Stimulated activated CD8-positive, alpha-beta memory T cell treated with anti-CD3 and anti-CD28 coated beads, Interleukin-12 subunit alpha, Interleukin-12 subunit beta, amount 100 ng/mL, for 24 hours (primary cell): ENCODE results near the gene CLEC4E.
"Not testable (repeated sequence)": the region's sequence is repeated elsewhere in the genome, so short reads cannot be mapped to it uniquely, and the experiment has no call there.

ENCODE experiments used
- DNase-seq: peaks from one replicate; pipeline ENCODE4 v3.0.0-alpha.2; 2020; ENCODE audit errors: extremely low read depth

CLEC4E gene, protein sequence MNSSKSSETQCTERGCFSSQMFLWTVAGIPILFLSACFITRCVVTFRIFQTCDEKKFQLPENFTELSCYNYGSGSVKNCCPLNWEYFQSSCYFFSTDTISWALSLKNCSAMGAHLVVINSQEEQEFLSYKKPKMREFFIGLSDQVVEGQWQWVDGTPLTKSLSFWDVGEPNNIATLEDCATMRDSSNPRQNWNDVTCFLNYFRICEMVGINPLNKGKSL

DNA sequence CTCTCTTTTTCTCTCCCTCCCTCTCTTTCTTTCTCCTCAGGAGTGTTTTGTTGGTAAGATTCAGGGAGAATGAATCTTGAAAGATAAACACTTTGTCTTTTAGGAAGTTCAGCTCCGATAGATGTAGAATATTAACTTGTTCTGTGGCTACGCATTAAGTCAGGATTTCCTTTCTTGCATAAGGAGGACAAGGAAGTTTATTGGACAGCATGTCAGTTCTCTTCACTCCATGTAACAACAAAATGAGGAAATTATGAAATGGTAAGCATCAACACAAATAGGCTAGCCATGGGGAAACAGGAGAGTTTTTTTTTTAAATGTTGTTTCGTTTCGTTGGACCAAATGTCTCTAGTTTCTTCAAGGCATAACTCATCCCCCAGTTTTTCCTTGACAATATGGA, at the start of gene CLEC4E:
TSS of gene CLEC4E (minus strand) at position 75 of the 400 bp plus-strand sequence. CDS start 108 bp downstream, outside the sequence.
- not testable (repeated sequence) for DNase-seq

DNA sequence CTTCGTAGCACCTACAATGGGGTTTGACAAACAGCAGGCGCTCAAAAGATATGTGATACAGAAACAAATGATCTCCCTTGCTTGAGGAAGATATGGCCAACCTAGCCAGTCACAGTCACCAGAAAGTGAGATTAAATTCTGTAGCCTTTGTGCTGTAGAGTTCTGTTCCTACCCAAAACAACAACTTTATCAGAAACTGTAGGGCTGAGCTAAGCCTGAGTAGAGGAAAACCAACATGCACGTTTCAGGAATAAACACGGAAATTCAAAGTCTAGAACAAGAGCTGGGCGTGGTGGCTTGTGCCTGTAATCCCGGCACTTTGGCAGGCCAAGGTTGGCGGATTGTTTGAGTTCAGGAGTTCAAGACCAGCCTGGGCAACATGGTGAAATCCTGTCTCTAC, 49.0 kb upstream of the CLEC4E start:
- DNase-seq: no peak

DNA sequence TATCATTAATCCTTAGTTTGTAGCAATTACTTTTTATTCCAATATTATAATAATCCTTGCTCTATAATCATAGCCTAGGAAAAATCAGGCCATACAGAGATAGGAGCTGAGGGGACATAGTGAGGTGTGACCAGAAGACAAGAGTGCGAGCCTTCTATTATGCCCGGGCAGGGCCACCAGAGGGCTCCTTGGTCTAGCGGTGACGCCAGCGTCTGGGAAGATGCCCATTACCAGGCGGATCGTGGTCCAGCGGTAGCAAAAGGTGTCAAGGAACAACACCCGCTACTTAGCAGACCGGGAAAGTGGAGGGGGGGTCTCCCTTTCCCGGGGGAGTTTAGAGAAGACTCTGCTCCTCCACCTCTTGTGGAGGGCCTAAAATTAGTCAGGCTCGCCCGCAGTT, 43.8 kb upstream of the CLEC4E start:
- not testable (repeated sequence) for DNase-seq

DNA sequence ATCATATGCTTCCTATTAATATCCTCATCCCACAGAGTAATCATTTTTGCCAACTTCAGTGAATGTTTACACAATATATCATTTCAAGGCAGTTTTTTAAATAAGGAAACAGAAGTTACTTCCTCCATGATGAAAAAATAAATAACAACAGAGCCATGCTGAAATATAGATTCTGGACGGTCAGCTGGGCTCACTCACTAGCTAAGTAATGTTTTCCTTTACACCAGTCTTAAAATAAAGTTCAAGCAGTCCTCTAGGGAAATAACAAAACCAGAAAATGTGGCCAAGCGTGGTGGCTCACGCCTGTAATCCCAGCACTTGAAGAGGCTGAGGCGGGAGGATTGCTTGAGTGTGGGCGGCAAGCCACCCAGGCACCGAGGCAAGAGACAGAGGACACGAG, 43.3 kb upstream of the CLEC4E start:
- no peak for DNase-seq

DNA sequence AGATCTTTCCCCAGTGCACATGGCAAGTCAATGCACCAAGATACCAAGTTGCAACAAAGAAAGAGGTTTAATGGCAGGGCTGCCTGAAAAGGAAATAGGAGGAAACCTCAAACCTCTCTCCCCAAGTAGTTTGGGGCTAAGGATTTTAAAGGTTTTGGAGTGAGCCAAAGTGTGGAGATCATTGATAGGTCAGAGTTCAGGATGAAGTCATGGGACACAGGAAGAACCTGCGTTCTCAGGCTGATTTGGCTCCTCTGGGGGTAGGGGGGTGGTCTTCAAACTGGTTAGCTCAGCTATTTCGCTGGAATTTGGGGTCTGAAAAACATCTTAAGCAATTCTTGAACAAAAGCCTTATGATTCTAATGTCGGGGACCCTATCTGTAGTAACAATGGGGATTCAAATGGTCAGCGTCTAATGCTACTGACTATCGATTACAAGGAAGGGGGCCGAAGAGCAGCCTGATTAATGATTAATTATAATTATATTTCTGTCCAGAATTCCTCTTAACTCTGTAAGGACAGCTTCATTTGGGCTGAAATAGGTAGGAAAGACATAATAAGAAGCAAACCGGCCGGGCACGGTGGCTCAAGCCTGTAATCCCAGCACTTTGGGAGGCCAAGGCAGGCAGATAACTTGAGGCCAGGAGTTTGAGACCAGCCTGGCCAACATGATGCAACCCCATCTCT, 40.5 kb upstream of the CLEC4E start:
- DNase-seq: no peak

DNA sequence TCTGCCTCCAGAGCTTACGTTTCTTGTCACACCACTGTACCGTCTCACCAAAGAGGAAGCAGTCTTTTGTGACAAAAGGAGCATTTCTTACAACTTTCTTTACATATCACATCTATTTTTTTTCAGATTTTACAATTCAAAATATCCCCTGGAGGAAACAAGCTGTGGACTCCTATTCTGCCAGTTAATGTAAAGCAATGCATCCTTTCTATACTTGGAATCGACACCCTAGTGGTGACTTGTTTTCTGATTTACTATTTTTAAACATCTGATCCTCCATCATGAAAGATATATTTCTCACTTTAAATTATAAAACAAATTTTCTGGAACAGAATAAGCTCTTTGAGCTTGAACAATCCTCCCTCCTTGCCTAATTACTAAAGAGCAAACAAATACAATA, 37.2 kb upstream of the CLEC4E start:
- DNase-seq: no peak

DNA sequence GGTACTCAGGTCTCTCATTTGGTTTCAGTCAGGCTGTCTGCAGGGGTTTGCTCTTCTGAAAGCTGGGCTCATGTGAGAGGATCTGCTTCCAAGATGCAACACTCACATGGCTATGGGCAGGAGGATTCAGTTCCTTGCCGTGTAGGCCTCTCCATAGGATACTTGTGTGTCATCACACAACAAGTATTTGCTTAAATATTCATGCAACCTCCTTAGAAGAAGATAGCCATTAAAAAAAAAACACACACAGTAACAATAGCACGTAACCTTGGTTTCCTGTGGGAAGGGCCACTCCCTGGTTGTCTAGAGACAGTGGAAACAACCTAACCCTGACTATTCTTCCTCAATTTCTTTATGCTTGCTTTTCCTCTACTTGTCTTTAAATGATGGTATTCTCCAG, 31.8 kb upstream of the CLEC4E start:
- DNase-seq: no peak

DNA sequence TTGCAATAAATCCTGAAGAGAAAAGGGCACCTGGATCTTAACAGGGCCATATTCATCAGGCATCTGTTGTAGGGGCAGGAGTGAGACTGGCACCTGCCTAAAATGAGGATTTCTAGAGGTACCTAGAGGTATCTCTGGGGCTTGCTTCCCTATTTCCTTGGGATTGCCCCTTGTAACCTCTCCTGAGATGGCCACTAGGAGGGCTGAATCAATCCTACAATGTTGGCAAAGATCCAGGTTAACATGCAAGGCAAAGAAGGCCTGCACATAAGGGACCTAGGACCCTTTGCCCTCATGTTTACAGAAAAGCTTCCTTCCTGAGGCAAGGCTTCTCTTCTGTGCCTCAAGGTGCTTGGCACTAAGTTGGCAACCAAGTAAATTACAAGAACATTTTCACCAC, 25.8 kb upstream of the CLEC4E start:
- DNase-seq: no peak

DNA sequence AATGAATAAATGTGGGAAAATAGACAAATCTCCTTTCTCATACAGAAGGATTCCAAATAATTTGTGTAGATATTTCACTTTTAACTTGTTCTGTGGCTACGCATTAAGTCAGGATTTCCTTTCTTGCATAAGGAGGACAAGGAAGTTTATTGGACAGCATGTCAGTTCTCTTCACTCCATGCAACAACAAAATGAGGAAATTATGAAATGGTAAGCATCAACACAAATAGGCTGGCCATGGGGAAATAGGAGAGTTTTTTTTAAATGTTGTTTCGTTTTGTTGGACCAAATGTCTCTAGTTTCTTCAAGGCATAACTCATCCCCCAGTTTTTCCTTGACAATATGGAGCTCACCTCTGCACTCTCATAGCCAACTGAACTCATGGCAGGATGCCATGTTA, 25.3 kb upstream of the CLEC4E start:
- DNase-seq: not testable (repeated sequence)

DNA sequence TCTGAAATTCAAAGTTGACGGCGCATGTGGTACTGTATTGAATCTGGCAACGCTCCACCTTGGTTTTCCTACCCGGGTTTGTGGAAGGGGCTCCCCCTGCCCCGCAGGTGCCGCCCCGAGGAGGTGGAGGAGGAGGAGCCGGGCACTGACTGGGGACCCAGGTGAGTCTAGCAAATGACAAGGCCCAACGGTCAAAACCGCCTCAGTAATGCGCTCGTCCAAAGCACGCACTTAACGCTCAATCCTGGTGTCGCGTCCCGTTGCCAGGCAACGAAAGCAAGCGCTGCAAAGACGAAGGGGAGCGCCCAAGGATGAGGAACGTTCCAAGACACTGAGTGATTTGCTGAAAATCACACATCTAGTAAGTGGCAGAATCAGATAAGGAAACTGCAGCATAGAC, 24.0 kb upstream of the CLEC4E start:
- no peak for DNase-seq

DNA sequence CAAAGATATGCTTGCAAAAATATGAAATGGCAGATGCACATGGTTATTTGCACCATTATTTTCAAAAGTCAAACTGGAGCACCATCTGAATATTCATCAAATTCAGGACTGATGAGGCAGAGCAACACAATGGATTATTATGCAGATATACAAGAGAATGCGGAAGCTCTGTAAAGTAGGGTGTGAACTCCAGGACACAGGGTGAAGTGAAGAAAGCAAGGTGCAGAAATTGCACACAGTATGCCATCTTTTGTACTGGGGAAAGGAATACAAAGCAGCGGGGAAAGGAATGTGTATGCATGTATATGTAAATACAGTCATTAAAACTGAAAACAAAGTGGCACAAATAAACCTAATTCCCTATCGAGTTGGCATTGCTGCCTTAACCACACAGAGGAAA, 22.7 kb upstream of the CLEC4E start:
- DNase-seq: no peak

DNA sequence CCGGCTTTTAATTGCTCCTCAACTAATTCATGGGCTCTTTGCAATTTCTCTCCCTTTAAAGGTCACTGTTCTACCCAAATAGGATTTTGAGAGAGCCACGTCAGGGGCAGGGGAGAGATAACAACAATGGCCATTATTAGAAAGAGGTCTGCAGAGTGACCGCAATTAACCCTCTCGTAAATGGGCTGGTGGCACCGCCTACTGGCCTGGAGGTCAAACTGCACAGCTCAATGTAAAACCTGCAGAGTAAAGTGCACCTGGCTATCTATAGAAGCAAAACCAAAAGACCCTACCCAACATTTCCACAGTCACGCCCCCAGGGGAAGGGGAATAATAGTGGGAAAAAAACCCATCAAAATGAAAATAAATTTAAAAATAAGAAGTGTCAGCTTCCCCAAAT, 21.6 kb upstream of the CLEC4E start:
- DNase-seq: no peak

DNA sequence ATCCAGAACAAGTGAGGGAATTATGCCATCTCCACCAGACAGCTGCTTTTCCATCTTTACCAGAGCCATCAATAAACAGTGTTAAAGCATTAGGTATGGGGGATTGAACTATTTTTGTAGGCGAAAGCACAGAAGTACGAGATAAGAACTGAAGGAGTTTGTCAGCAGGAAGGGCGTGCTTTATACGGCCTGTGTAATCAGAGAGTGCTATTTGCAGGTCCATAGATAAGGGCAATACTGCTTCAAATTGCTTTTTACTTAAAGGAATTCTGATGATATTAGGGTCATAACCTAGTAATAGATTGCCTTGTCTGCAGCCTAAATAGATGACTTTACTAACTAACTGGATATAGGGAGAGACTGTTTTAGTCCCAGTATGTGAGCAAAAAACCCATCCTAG, 20.3 kb upstream of the CLEC4E start:
- no peak for DNase-seq

DNA sequence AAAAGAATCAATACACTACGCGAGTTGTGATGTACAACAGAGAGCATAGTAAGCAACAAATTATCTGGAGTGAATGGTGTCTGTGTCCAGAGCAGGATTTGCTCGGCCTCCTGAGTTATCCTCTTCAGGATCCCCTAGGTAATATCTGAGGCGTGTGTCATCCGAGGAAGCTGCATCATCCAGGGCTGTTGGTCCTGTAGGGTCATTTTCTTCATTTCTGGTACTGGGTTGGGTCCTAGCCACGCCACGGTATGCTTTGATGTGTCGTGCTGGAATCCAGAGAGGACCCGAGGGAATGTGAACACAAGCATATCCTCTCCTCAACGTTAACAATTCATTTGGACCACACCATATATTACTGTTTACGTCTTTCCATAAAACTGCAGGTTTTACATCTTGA, 19.0 kb upstream of the CLEC4E start:
- no peak for DNase-seq

DNA sequence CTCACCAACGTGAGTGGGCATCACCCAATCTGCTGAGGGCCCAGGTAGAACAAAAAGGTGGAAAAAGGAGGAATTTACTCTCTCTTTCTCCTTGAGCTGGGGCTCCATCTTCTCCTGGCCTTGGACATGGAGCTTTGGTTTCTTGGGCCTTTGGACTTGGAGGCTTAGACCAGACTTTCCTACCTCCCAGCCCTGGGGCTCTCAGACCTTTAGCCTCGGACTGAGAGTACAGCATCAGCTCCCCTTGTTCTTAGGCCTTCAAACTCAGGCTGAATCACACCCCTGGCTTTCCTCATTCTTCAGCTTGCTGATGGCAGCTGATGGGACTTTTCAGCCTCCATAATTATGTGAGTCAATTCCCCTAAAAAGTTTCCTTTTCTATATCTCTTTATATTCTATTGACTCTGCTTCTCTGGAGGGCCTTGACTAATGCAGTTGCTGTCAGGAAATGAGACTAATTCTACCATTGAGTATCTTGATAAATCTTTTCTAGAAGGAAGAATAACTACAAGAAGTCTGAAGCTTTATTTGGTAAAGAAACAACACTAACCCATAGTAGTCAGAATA, 15.9 kb upstream of the CLEC4E start:
- DNase-seq: no peak

DNA sequence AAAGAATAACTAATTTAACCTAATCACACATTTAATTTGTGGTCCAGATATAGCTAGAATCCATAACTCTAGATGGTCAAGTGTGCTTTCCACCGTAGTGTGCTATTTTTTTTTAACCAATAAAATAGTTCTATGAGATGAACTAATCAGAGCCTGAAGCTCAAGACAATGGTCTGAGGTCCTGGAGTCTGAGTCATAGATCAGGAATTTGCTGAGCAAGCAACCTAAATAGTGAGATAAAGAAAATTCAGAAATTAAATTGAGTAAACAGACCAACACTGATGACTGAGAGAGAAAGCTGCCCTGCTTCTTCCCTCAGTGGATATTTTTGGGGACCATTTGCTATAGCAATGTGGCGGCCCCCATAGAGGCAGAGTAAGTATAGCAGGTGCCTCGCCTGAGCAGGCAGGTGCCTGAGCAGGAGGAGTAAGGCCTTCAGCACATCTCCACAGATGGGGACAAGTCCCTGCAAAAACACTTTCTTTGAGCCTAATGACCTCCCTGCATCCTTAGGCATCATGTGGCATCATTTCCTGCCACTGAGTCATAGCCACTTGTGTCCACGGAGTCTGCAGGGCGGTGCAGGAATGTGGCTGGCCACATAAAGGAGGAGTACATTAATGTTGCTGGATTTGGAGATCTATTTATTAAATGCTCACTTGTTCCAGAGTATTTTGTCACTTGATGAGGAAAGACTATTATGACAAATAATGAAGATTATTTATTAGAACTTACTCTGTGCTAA, 13.9 kb upstream of the CLEC4E start:
- DNase-seq: no peak

DNA sequence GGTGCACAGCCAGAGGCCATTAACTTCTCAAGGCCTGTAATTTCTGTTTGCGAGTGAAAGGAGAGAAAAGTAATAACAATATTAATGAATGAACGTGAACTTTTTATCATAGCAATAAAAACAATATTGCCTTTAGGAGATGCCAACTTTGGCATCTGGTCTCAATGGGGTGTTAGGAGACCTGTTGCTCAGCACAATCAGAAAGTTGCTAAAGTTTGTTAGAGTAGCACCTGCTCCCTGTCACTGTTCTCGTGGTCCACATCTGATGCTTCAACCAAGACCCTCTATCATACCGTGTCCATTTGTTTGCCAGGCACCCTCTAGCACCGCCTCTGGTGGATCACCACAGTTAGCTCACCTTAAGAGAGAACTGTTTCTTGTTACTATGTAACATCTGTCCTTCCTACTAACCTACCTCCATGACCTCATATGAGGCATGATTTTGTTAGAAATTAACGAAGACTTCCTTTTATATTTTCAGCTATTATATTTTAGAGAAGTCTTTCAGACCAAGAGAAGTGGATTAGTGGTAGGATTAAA, 12.5 kb upstream of the CLEC4E start:
- no peak for DNase-seq

DNA sequence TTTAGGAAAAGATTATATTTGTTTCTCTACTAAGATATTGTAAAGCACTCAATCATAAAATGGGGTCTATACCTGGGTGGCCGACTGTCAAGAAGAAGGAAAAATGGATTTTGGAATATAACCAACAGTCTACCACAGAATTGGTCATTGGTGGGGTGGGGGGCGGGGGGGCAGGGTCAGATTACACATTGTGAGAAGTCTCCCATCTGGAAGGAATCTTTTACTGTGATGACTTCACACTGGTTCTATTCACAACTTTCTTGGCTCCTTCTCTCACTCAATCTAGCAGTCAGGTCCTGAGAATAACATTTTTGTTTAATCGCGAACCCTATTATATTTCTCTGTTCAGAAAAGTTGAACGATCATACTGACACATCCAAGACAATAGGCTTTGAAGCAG, 8.7 kb upstream of the CLEC4E start:
- no peak for DNase-seq

DNA sequence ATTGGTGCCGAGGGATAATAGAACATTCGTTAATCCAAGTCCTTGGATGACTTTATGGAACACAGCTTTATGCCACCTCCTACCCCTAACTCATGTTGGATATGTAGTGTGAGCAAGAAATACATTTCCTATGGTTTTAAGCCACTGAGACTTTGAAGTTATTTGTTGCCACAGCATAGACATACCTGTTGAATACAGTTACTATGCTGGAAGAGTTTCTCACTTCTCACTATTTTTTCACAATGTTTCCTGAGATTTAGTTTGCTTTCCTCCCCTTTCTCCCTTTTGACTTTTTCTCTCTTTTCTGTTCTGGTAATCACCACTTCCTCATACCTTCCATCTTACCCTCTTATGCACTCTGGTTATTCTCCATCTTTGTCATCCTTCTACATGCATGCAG, 7.5 kb upstream of the CLEC4E start:
- no peak for DNase-seq

DNA sequence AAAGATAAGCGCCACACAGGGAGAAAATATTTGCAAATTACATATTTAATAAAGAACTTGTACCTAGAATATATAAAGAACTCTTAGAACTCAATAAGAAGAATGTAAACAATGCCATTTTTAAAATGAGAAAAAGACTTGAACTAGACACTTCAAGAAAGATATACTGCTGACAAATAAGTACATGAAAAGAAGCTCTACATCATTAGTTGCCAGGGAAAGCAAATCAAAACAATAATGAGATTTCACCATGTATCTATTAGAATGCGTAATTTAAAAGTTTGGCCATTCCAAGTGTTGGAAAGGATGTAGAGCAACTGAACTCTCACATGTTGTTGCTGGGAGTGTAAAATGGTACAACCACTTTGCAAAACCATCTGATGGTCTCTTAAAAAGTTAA, 6.9 kb upstream of the CLEC4E start:
- DNase-seq: no peak

DNA sequence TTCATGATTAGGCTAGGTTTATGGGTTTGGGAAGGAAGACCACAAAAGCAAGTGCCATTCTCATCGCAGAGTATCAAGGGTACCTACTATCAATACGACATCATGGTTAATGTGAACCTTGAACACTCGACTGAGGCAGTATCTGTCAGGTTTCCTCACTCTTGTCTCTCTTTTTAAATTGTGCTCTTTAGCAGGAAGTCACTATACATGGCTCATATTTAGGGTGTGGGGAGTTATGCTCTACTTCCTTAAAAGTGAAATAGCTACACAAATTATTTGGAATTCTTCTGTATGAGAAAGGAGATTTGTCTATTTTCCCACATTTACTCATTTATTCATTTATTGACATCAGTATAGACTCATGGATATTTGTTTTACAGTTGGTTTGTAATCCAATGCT, 5.9 kb upstream of the CLEC4E start:
- no peak for DNase-seq

DNA sequence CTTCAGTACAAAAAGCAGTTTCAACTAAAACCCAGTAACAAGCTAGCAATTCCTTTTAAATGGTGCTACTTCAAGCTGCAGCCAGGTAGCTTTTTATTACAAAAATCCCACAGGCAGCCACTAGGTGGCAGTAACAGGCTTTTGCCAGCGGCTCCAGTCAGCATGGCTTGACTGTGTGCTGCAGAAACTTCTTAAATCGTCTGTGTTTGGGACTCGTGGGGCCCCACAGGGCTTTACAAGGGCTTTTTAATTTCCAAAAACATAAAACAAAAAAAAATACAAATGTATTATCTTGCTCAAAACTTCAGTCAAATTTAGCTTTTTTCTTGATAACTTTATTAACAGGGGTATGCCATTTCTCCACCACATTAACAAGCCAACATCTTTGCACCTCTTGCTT, 3.6 kb upstream of the CLEC4E start:
- peak; percentile 20 for DNase-seq

DNA sequence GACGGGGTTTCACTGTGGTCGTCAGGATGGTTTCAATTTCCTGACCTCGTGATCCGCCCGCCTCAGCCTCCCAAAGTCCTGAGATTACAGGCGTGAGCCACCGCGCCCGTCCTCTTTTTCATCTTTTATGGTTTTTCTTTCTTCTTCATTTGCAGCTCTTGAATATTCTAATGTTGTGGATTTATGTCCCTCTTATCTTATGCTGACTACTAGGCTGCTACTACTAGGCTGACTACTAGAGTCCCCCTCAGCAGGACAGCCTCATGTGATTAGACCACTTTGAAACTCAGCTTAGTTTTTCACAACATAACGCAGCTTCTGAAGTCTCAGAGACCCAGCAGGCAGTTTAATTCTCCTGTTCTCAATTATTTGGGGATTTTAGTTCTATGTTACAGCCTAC, 857 bp upstream of the CLEC4E start:
- no peak for DNase-seq
